ENCODE measurements around the gene GOLIM4. TPM values are rescaled to one million over a fixed set of nuclear protein-coding genes. Genes with fewer than 3 reads are reported as not detected.
A peak's percentile ranks its signal among the peaks of the same experiment; 100 is the strongest.
"Not testable (repeated sequence)": the region's sequence is repeated elsewhere in the genome, so short reads cannot be mapped to it uniquely, and the experiment has no call there.

Gene GOLIM4
- total RNA-seq, 2 donors from 2014 or later = 16.2 to 21.5 TPM

DNA sequence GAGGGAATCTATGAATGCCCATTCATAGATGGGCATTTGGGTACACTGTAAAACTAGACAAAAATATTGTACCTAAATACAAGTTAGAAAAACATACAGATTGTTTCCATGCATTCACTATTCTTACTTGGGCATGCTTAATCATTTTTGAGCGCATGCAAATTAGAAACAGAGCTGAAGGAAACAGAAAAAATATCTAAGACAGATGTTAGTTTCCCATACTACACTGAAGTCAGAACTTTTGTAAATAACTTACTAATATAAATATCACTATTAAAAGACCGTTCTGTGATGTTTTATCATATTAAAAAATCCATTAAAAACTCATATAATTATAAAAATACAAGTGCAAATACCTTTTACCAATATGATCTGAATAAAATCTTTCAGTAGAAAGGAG lies 58.7 kb downstream of the GOLIM4 start:
- no peaks in the 10 kb centered on the region for H3K27me3 Mint-ChIP-seq
- no peak for ATAC-seq
- H3K4me1 Mint-ChIP-seq (ENCODE audit: low read depth in 2 of 2) = no peaks in the 10 kb centered on the region

DNA sequence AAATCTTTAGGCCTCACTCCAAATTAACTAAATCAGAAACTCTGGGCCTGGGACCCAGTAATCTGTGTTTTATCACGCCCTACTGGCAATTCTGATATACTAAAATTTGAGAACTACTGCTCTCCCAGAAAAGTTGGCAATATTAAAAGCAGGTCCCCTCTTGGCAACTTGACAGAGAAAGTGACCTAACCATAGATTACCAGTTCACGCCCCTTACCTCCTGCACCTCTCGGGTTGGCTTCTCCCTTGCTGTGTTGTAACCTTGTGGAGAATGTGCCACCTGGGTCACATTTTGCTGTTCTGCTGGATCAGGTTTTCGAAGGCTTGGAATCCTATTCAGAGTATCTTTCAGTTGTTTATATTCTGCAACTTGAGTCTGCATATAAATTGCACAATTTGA lies 59.1 kb downstream of the GOLIM4 start:
- H3K27ac Mint-ChIP-seq = no peak overlapping the region
- DNase-seq (ENCODE audit: low spot score) (no peak), ATAC-seq (no peak)
- H3K4me1 Mint-ChIP-seq (ENCODE audit: low read depth in 2 of 2) = no peaks in the 10 kb centered on the region
- no peak overlapping the region for H3K4me3 Mint-ChIP-seq
- H3K27me3 Mint-ChIP-seq = no peaks in the 10 kb centered on the region
- H3K36me3 Mint-ChIP-seq = peaks cover 24% of the 10 kb centered on the region
- H3K9me3 Mint-ChIP-seq = peaks cover 4% of the 10 kb centered on the region

More for the DNA sequence above, 58.7 kb downstream of the GOLIM4 start:
- no peak overlapping the region for H3K4me3 Mint-ChIP-seq
- no peak for DNase-seq (ENCODE audit: low spot score)
- H3K27ac Mint-ChIP-seq = no peak overlapping the region
- H3K9me3 Mint-ChIP-seq = peaks cover 4% of the 10 kb centered on the region
- peaks cover 24% of the 10 kb centered on the region for H3K36me3 Mint-ChIP-seq

DNA sequence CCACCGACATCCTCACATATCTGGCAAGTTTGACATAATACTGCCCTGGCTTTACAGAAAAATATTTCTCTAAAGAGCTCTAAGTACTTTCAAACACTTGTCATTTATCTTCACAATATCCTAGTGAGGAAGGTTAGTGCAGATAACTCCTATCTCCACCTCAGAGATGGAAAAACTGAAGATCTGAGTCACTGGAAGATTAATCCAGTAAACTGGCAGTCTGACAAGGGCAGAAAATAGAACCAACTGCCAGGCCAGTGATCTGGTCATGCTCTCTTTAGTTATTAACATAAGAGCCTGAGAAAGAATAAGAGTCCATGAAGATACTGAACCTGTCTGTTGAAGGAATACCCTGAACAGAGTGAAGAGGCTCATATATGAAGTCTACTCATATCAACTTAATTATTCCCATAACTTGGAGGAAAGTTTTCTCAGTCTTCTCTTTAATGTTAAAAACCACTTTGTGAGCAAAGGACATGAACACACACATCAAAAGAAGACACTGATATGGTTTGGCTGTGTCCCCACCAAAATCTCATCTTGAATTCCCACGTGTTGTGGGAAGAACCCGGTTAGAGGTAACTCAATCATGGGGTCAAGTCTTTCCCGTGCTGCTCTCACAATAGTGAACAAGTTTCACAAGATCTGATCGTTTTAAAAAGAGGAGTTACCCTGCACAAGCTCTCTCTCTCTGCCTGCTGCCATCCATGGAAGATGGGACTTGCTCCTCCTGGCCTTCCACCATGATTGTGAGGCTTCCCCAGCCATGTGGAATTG lies 61.4 kb downstream of the GOLIM4 start:
- no peaks in the 10 kb centered on the region for H3K4me1 Mint-ChIP-seq (ENCODE audit: low read depth in 2 of 2)
- H3K27me3 Mint-ChIP-seq = no peaks in the 10 kb centered on the region
- no peak overlapping the region for H3K27ac Mint-ChIP-seq
- no peak overlapping the region for H3K4me3 Mint-ChIP-seq
- ATAC-seq = no peak
- DNase-seq (ENCODE audit: low spot score) = no peak
- H3K36me3 Mint-ChIP-seq = peaks cover 20% of the 10 kb centered on the region
- peaks cover 4% of the 10 kb centered on the region for H3K9me3 Mint-ChIP-seq

DNA sequence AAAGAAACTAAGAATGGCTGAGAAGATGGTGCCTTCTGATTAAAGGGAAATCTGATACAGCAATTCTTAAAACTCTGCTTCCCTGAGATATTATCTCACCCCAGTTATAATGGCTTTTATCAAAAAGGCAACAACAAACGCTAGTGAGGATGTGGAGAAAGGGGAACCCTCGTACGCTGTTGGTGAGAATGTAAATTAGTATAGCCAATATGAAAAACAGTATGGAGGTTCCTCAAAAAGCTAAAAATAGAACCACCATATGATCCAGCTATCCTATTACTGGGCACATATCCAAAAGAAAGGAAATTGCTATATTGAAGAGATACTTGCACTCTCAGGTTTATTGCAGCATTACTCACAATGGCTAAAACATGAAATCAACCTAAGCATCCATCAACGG lies 65.1 kb downstream of the GOLIM4 start:
- H3K4me3 Mint-ChIP-seq = no peak overlapping the region
- no peaks in the 10 kb centered on the region for H3K27me3 Mint-ChIP-seq
- no peak for DNase-seq (ENCODE audit: low spot score)
- H3K36me3 Mint-ChIP-seq = peaks cover 39% of the 10 kb centered on the region
- peaks cover 2 to 14% of the 10 kb centered on the region in 2 donors for H3K4me1 Mint-ChIP-seq (ENCODE audit: low read depth in 2 of 2)
- ATAC-seq = no peak
- H3K27ac Mint-ChIP-seq = no peak overlapping the region
- peaks cover 4% of the 10 kb centered on the region for H3K9me3 Mint-ChIP-seq

DNA sequence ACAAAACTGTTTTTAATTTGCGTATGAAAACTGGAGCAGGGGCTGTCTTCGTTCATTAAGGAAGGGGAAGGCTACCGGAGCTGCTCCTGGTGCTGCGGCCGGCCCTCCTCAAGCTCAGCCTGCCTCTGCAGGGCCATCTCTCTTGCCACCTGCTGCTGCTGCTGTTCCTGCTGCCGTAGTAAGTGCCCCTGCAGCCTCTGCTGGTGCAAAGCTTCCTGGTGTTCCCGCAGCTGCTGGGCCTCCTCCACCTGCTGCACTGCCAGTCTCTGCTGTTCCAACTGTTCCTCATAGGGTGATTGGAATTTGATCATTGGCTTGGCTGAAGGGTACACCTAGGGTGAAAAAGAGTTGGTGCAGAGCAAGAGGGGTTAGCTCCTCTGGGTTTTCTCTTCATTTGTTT lies 66.0 kb downstream of the GOLIM4 start:
- H3K27ac Mint-ChIP-seq = no peak overlapping the region
- H3K27me3 Mint-ChIP-seq = no peaks in the 10 kb centered on the region
- DNase-seq (ENCODE audit: low spot score) = no peak
- peaks cover 10 to 23% of the 10 kb centered on the region in 2 donors for H3K4me1 Mint-ChIP-seq (ENCODE audit: low read depth in 2 of 2)
- peaks cover 38% of the 10 kb centered on the region for H3K36me3 Mint-ChIP-seq
- no peaks in the 10 kb centered on the region for H3K9me3 Mint-ChIP-seq
- ATAC-seq = no peak
- H3K4me3 Mint-ChIP-seq = no peak overlapping the region

DNA sequence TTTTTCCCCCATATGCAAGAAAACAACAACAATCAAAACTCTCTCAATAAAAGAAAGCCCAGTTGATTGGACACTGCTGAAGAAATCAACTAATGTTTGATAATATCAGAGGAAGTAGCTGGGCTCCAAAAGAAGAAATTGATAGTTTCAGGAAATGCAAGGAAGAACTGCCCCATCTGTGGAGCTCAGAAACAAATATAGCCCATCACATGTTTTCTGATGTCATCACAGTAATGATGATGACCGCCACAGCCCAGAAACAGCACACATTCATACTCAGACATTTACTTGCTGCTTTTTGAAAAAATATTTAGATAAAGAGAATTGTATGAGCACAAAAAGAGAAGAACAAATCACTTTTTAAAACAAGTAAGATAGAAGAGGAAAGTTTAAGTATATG lies 67.6 kb downstream of the GOLIM4 start:
- Mint-ChIP-seq H3K4me1 (ENCODE audit: low read depth in 2 of 2) (peaks cover 19 to 39% of the 10 kb centered on the region in 2 donors), H3K9me3 (no peaks in the 10 kb centered on the region), H3K27me3 (no peaks in the 10 kb centered on the region), H3K4me3 (no peak overlapping the region), H3K36me3 (peaks cover 52% of the 10 kb centered on the region), H3K27ac (peak overlapping the region; percentile 32 to 67)
- DNase-seq (ENCODE audit: low spot score) (no peak), ATAC-seq (no peak)

DNA sequence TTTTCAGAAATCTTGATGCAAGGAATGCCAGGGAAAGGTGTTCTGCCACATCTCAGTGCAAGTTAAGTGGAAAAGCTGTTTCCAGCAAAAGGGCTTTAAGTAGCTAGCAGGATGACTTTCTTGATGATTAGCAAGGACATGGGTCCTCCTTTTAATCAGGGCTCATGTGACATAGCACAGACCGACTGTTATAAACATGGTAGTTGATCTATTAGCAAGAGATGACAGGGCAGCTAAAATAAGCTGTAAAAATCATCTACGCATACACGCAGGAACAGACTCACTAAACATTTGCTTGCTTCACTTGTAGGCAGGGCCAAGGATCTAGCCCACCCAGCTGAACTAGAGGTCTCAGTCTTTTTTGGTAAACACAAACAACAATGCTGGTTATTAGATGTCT lies 69.0 kb downstream of the GOLIM4 start:
- H3K27me3 Mint-ChIP-seq = no peaks in the 10 kb centered on the region
- H3K27ac Mint-ChIP-seq = peak overlapping the region; percentile 67 to 90
- H3K4me1 Mint-ChIP-seq (ENCODE audit: low read depth in 2 of 2) = peaks cover 25 to 41% of the 10 kb centered on the region in 2 donors
- H3K4me3 Mint-ChIP-seq = no peak overlapping the region
- DNase-seq (ENCODE audit: low spot score) (no peak), ATAC-seq (no peak)
- H3K9me3 Mint-ChIP-seq = no peaks in the 10 kb centered on the region
- H3K36me3 Mint-ChIP-seq = peaks cover 58% of the 10 kb centered on the region

DNA sequence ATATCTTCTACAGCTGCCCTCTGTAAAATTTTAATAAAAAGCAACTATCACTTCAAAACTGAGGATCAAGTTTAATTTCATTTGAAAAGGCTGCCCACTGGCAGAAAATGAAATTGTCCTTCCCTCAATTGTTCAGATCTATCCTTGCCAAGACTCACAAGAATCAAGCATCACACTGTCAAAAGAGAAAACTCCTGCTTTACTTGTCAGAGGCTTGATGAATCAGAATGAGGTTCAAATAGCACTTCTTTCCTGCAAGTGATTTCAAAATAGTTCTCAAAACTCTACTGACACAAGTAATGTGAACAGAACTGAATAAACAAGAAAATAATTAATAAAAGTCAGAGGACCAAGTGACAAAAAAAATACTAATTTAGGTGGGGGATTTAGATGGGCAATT lies 70.6 kb downstream of the GOLIM4 start:
- peak overlapping the region; percentile 86 for H3K4me3 Mint-ChIP-seq
- peaks cover 57% of the 10 kb centered on the region for H3K36me3 Mint-ChIP-seq
- H3K4me1 Mint-ChIP-seq (ENCODE audit: low read depth in 2 of 2) = peaks cover 25 to 41% of the 10 kb centered on the region in 2 donors
- H3K27me3 Mint-ChIP-seq = no peaks in the 10 kb centered on the region
- ATAC-seq (peak in 1 of 2 donors; percentile 52), DNase-seq (ENCODE audit: low spot score) (no peak)
- H3K9me3 Mint-ChIP-seq = no peaks in the 10 kb centered on the region
- peak overlapping the region; percentile 90 for H3K27ac Mint-ChIP-seq

DNA sequence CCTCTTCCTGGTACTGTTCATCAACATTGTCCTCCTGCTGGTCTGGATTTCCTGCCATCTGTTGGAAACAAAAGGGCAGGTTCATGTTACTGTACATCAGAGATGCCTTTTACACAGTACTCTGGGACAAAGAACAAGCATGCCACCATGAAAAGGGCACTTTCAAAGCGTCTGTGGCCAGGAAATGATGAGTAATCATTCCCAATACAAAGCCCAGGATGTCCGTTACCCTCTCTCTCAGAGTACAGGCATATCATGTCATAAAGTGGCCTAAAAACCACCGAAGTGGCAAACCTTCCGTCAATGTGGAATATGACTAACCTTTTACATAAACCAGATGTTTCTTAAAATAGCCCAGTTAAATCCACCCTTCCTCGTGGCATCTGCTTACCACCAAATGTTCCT lies 71.2 kb downstream of the GOLIM4 start:
- peak overlapping the region; percentile 90 for H3K27ac Mint-ChIP-seq
- H3K4me1 Mint-ChIP-seq (ENCODE audit: low read depth in 2 of 2) = peaks cover 25 to 41% of the 10 kb centered on the region in 2 donors
- no peaks in the 10 kb centered on the region for H3K9me3 Mint-ChIP-seq
- H3K4me3 Mint-ChIP-seq = peak overlapping the region; percentile 86
- H3K36me3 Mint-ChIP-seq = peaks cover 57% of the 10 kb centered on the region
- no peaks in the 10 kb centered on the region for H3K27me3 Mint-ChIP-seq
- ATAC-seq = peak; percentile 91 to 94
- DNase-seq (ENCODE audit: low spot score) = peak; percentile 65

DNA sequence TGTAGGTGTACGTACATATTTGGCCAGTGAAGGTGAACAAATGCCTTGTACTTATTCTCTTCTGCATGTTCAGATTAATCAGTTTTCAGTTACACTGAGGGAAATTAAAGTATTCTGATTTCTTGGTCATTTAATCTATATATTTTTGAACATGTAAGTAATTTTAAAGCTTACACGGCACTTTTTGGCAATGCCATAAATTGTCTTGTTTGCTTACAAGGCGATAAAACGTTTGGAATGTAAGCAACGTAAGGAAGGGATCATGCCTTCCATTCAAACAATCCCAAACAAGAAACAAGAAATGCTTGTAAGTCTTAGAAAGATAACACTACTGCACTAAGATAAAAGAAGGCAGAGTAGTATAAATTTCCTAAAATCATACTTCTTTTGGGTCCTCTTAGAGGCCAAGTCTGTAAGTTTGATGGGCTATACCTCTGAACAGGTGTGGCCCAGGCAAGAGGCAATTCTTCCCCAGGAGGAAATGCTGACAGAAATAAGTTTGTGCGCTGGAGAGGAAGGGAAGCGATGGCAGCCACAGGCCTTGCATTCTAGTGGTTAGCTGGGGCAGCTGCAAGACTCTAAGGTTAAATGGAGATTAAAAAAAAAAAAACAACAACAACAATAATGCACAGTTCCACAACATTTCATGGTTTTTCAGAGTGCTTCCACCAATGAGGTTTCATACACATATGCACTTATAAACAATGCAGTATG lies 73.8 kb downstream of the GOLIM4 start:
- DNase-seq (ENCODE audit: low spot score) (no peak), ATAC-seq (no peak)
- Mint-ChIP-seq H3K4me1 (ENCODE audit: low read depth in 2 of 2) (peaks cover 25 to 33% of the 10 kb centered on the region in 2 donors), H3K36me3 (peaks cover 44% of the 10 kb centered on the region), H3K27me3 (no peaks in the 10 kb centered on the region), H3K27ac (peak overlapping the region; percentile 7 to 14), H3K9me3 (no peaks in the 10 kb centered on the region), H3K4me3 (no peak overlapping the region)

DNA sequence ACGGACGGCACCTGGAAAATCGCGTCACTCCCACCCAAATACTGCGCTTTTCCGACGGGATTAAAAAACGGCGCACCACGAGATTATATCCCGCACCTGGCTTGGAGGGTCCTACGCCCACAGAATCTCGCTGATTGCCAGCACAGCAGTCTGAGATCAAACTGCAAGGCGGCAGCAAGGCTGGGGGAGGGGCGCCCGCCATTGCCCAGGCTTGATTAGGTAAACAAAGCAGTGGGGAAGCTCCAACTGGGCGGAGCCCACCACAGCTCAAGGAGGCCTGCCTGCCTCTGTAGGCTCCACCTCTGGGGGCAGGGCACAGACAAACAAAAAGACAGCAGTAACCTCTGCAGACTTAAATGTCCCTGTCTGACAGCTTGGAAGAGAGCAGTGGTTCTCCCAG lies 84.4 kb downstream of the GOLIM4 start:
- not testable (repeated sequence) for H3K27ac Mint-ChIP-seq; H3K4me3 Mint-ChIP-seq; H3K9me3 Mint-ChIP-seq; ATAC-seq; H3K4me1 Mint-ChIP-seq (ENCODE audit: low read depth in 2 of 2); DNase-seq (ENCODE audit: low spot score); H3K36me3 Mint-ChIP-seq; H3K27me3 Mint-ChIP-seq

DNA sequence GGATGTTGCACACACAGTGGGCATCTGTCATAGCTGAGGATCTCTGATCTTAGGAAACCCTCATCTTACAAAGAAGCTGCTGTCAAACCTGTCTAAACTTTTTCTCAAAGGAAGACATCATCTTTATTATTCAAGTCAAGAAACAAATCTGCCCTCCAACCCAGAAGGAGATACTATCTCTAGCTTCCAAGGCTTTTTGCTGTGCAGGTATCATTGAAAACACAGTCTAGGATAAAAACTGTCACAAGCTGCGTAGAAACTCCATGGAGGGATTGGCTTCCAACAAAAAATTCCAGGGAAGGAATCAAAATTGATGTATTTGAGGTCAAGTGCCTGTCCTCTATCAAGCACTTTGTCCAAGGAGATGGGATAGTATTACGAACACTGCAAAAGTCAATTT lies 89.1 kb downstream of the GOLIM4 start:
- DNase-seq (ENCODE audit: low spot score) (no peak), ATAC-seq (no peak)
- H3K27ac Mint-ChIP-seq = no peak overlapping the region
- peaks cover 6% of the 10 kb centered on the region for H3K36me3 Mint-ChIP-seq
- H3K9me3 Mint-ChIP-seq = no peaks in the 10 kb centered on the region
- no peaks in the 10 kb centered on the region for H3K27me3 Mint-ChIP-seq
- H3K4me1 Mint-ChIP-seq (ENCODE audit: low read depth in 2 of 2) = no peaks in the 10 kb centered on the region
- no peak overlapping the region for H3K4me3 Mint-ChIP-seq

DNA sequence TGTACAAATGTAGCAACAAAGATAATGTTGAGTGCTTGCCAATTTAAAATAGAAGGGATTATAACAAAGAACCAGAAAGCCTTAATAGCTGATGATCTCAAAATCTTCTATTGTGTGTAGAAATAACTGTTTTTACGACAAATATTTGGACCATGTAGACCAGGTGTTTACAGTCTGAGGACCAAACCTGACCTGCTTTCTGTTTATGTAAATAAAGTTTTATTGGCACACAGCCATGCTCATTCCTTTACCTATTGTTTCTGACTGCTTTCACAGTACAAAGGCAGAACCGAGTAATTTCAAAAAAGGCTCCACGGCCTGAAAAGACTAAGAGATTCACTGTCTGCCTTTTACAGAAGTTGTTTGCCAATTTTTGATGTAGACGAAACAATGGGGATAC lies 91.8 kb downstream of the GOLIM4 start:
- no peak overlapping the region for H3K27ac Mint-ChIP-seq
- no peaks in the 10 kb centered on the region for H3K36me3 Mint-ChIP-seq
- ATAC-seq (no peak), DNase-seq (ENCODE audit: low spot score) (no peak)
- no peaks in the 10 kb centered on the region for H3K27me3 Mint-ChIP-seq
- no peak overlapping the region for H3K4me3 Mint-ChIP-seq
- no peaks in the 10 kb centered on the region for H3K9me3 Mint-ChIP-seq
- H3K4me1 Mint-ChIP-seq (ENCODE audit: low read depth in 2 of 2) = no peaks in the 10 kb centered on the region

DNA sequence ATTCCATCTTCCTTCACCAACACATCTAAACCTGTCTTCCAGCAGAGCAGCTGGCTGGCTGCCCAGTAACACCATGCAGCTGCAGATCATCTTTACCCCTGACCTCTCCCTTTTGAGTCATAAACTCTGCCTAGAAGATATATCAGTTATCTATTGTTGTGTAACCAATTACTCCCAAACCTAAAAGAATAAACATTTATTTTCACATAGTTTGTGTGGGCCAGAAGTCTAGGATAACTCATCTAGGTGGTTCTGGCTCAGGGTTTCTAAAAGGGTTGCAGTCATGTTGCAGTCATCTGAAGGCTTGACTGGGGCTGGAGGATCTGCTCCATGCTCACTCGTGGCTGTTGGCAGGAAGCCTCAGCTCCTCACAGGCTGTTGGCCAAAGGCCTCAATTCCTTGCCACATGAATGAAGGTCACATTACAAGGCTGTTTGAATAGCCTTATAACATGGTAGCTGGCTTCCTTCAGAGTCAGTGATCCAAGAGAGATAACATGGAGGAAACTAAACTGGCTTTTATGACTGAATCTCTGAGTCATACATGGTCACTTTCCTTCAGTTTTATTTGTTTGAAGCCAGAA lies 92.8 kb downstream of the GOLIM4 start:
- Mint-ChIP-seq H3K36me3 (no peaks in the 10 kb centered on the region), H3K9me3 (no peaks in the 10 kb centered on the region), H3K27me3 (no peaks in the 10 kb centered on the region), H3K4me1 (ENCODE audit: low read depth in 2 of 2) (no peaks in the 10 kb centered on the region), H3K4me3 (no peak overlapping the region), H3K27ac (no peak overlapping the region)
- no peak for DNase-seq (ENCODE audit: low spot score)
- ATAC-seq = peak in 1 of 2 donors; percentile 33
